Measurements from ENCODE around the gene CD58.
A peak's percentile ranks its signal among the peaks of the same experiment; 100 is the strongest.
"Not testable (repeated sequence)": the region's sequence is repeated elsewhere in the genome, so short reads cannot be mapped to it uniquely, and the experiment has no call there.

The CD58 gene

DNA sequence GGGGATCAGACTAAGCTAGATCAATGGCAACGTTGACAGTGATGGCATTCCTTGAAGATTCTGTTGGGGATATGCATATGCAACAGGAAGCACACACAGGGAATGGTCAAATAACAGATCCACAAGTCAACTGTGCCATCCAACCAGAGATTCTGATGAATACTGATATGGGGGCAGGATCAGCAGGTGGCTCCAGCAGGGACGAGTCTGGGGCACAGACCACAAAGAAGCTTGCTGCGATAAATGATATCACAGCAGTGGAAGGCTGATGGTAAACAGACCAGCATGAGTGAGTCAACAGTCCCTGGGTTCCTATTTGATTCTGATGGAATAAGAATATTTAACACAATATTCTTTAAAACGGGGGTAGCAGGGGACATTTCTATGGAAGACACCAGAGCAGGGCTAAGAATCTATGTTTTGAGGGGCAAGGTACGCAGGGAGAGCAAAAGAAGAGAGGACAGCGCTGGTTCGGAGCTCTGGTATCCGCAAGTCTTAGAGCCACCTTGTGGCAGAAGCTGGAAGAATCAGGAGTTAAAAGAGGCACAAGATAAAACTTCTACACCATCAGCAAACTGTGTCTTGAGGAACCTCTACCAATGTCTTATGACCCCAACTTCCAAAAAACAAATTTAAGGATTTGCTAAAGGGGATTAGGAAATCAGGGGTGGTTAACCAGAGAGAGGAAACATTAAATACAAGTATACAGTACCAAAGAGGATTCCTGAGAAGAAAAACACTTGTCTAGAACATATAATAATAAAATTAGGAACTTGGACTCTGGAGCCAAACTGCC, 25.3 kb upstream of the CD58 start:
- TF ChIP-seq, protein P1, sequence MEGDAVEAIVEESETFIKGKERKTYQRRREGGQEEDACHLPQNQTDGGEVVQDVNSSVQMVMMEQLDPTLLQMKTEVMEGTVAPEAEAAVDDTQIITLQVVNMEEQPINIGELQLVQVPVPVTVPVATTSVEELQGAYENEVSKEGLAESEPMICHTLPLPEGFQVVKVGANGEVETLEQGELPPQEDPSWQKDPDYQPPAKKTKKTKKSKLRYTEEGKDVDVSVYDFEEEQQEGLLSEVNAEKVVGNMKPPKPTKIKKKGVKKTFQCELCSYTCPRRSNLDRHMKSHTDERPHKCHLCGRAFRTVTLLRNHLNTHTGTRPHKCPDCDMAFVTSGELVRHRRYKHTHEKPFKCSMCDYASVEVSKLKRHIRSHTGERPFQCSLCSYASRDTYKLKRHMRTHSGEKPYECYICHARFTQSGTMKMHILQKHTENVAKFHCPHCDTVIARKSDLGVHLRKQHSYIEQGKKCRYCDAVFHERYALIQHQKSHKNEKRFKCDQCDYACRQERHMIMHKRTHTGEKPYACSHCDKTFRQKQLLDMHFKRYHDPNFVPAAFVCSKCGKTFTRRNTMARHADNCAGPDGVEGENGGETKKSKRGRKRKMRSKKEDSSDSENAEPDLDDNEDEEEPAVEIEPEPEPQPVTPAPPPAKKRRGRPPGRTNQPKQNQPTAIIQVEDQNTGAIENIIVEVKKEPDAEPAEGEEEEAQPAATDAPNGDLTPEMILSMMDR (IDR thresholded peaks at IDR 0.05; ENCODE audit: extremely low read depth, missing control alignments) = peak; percentile 13
- not testable (repeated sequence) for DNase-seq (ENCODE audit: low spot score)

DNA sequence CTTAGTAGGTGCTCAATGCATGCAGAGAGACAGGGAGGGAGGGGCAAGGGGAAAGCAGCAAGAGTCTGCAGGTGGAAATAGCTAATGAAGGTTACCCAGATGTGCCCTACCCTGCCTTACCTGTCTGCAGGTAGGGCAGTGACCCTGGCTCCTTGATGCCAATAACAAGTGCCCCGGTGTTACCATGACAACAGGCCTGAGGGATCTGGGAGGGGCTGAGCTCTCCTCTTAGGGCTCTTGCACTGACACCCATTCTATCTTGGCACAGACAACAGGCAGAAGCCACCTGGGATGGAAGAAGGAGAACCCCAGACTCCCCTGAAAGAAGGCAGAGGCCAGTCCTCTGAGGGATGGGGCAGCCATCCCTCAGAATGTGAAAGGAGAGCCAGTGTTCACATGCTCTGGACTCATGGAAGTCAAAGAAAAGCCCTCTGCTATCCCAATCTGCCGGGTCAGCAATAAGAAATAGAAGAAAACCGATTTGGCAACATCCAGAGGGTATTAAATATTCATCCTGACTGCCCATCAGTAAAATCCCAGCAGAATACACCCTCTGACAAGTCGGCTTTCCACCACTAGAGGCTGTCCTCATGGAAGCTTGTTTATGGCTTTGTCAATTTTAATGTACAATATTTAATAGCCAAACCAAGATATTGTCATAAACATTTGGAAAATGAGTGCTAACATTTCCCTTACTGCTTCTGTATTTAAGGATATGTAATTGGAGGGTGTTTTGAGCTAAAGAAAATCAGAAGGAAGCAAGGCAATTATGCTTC, 24.4 kb upstream of the CD58 start:
- DNase-seq (ENCODE audit: low spot score) = not testable (repeated sequence)

DNA sequence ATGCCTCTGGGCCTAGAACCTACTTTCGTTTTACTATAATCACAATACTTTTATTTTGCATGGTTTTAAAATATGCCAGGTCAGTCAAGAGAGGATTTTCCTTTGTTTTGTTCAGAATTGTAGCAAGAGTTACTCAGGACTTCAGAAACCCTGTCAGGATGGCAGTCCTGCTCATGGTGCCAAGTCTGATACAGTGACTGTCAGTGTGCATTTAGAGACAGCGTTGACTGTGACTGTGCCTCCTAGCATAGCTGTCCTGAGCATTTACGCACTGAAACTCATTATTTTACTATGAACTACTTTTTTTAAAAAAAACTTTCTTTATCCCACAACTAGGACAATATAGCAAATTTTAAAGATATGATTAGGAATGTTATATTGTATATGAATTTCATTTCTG, 23.2 kb upstream of the CD58 start:
- not testable (repeated sequence) for DNase-seq (ENCODE audit: low spot score)

DNA sequence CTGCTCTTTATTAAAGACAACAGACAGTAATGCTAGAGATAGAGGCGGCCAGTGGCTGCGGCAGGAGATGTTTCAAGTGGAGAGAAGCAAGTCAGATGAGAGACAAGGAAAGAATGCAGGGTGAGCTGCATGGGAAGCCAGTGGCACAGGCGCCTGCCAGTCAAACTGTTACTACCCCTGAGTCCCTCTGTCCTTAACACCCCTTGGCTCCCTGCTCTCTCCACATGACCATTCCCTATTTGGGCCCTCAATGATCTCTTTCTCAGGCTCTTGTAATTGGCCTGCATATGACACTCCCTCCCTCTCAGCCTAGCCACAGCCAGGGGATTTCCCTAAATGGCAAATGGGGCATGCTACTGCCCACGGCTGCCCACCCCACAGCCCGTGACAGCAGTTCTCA, 22.6 kb upstream of the CD58 start:
- not testable (repeated sequence) for DNase-seq (ENCODE audit: low spot score)

DNA sequence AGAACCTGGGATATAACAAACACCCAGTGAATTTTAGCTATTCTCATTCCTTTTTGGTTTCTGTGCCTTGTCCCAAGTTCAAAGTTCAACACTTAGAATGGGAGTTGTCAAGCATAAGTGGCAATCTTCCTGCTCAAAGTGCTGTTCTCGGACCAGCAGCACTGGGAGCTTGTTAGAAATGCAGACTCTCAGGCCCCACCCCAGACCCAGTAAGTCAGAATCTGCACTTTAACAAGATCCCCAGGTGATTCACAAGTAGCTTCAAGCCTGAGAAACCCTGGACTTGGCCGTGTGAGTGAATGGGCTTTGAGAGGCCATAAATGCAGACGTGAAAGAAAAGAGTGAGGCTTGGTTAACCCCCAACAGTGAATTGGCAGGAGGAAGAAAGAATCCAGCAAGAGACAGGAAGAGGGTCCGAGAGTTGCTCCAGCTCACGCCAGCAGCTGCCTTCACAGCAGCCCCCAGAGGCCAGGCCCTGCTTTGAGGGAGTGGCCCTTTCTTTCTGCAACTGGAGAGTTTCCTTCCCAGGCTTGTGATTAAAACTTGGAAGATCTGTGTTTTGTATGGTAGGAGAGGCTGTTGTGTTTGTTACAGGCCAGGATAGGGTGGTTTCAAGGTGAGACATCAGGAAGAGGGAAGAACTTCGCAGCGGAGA, 21.3 kb upstream of the CD58 start:
- not testable (repeated sequence) for DNase-seq (ENCODE audit: low spot score)

DNA sequence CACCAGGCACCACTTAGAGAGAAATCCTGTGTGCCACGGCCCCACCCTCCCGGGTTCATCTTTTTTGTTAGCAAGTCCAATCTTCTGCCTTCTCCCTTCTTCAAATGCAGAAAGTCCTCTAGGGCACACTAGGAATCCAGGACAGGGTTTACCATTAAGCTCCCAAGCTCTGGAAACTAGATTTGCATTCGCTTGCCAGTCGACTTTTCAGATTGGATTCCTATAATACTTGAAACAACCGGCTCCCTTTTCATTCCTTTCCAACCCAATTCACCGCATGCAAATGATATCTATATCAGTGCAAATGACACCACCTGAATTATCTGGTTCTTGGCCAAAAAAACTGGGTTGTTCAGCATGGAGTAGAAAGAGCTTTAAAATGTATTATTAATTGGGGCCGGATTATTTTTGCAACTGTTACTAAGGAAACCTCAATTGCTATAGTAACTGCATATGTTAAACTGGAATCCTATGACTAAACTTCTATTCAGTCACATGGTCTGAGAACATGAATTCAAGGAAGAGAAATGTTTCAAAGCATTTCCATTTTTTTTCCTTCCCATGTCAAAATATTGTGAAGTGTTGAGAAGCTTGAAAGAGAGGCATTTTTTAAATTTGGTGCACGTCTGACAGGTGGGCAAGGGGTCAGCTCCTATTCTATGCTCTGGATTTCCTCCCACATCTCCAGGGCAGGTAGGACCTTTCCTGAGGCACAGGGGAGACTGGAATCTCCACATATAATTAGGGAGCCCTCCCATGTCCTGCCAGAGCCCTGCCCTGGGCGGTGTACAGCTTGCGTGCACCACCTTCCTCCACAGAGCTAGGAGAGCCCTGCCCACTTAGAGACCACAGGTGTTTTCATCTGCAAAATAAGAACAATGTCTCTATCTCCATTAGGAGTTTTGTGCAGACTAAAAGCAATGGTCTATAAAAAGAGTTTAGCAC, 20.5 kb upstream of the CD58 start:
- DNase-seq (ENCODE audit: low spot score) = not testable (repeated sequence)

DNA sequence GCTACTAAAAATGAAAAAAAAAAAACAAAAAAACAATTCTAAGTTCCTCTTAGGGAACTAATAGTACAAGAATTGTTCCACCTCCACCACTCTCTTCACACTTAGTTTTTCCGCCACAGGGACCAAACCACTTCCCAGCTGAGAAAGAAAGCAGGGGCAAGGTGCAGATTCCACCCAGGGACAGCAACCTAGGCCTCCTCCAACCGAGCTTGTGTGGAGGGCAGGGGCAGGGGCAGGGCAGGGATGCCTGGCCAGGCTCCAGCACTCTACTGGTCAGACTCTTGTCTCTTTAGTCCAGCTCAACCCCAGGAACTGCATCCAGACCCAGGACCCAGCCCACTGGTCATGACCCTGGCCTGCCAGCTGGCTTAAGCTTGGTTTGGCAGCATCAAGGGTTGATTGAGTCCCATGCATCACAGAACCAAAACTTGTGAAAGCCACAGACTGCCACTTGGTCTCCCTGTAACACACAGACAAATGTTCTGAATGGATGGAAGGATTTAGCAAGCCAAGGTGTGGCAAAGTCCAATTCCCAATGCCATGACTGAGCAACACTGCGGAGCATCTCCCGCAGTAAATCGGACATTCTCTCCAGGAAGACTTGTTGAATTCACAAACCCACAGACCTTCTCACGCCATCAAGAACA, 19.7 kb upstream of the CD58 start:
- DNase-seq (ENCODE audit: low spot score) = not testable (repeated sequence)

DNA sequence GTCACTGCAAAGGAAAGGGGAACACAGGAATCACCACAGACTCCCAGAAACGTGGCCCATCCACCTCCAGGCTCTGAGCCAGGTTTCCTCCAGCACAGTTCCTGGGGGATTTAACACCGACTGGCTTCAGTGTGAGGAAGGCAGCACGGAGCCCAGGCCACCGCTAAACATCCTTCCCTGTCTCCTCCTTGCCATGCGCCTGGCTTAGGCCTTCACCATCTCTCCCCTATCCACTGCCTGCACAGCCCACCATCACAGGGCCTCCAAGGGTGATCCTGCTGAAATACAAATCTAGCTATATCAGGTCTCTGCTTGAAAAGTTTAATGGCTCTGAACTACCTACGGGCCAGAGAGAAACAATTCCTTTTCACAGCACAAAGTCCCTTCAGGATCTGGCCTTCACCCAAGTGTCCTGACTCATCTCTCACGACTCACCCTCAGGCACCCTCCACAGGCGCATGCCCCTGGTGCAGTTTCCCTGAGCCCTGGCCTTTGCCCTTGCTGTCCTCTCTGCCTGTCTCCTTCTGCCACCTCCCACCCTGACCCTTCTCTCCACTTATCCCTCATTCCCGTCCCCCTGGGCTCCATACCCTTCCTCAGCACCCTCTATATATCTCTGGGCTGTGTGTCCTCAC, 18.4 kb upstream of the CD58 start:
- DNase-seq (ENCODE audit: low spot score) = not testable (repeated sequence)

DNA sequence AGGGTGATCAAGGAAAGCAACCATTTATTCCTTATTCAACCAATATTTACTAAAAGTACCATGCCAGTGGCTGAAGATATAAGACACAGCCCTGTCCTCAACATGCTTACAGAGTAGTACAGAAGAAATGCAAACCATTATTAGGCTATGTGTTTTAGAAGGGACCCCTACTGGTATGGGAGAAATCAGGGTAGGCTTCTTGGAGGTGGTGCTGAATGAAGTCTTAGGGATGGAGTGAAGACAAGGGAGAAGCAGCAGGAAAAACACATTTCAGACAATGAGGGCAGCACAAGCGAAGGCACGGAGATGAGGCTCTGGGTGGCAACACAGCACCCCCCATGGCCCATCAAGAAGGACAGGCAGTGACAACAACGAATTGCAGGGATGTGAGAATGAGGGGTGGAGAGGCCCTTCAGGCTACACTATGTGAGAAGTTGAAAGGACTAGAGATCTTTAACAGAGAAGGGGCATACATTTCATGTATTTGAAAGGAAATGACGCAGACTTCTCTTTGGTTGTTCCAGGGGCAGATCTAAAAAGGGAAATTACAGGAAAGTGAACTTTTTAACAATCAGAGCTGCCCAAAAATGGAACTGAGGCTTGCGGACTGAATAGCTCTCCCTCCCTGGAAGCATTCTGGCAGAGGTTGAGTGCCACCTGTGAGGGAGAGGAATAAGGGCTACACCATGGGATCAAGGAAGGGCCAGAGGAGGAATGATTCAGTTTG, 16.8 kb upstream of the CD58 start:
- TF ChIP-seq, protein P1 (IDR thresholded peaks at IDR 0.05; ENCODE audit: extremely low read depth, missing control alignments) = no peak
- no peak for DNase-seq (ENCODE audit: low spot score)

DNA sequence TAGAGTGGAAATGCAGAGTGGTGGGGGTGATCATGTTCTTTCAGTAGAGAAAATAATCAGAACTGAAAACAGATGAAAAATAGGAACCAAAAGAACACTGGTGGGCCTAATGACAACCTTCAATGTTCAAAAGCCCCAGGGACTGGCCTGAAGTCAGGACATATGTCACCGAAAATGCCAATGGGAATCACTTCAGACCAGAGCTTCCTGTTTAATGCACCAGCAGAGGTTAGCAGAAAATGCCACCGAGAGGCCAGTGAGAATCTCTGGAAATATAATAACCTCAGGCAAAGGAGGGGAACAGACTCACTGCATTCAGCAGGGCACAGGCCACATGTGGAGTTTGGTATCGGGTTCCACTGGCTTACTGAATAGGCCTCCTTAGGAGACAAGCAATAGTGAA, 15.9 kb upstream of the CD58 start:
- DNase-seq (ENCODE audit: low spot score) = no peak
- TF ChIP-seq, protein P1 (IDR thresholded peaks at IDR 0.05; ENCODE audit: extremely low read depth, missing control alignments) = no peak
